Stimulated activated naive B cell treated with anti-CD40 and anti-IgM and Interleukin-4, amounts not matched to agents 10 μg/mL and 1 μg/mL and 100 μg/mL, for 72 hours (primary cell): Measurements from ENCODE around the gene CDH13.

ENCODE experiments used
- ATAC-seq, 2 donors: fragments of 150-1000 bp; cut with Tn5 transposase; replicated peaks; 2 replicates each; pipeline ENCODE4 v1.10.0; 2021; ENCODE audit warnings: moderate library complexity in 1 of 2
- DNase-seq: peaks from one replicate; pipeline ENCODE4 v3.0.0; 2021
- H3K27ac Mint-ChIP-seq: one replicate; pipeline ENCODE4 v1.8.0; 2022; ENCODE audit warnings: mild to moderate bottlenecking, mixed read lengths
- H3K27me3 Mint-ChIP-seq, 2 donors: one replicate each; pipeline ENCODE4 v1.8.0; 2022; ENCODE audit warnings: mixed read lengths in 2 of 2
- H3K36me3 Mint-ChIP-seq, 2 donors: one replicate each; pipeline ENCODE4 v1.8.0; 2022; ENCODE audit warnings: mixed read lengths in 2 of 2, mild to moderate bottlenecking in 1 of 2
- H3K4me1 Mint-ChIP-seq, 2 donors: one replicate each; pipeline ENCODE4 v1.8.0; 2022; ENCODE audit warnings: mixed read lengths in 2 of 2, mild to moderate bottlenecking in 1 of 2
- H3K4me3 Mint-ChIP-seq, 2 donors: one replicate each; pipeline ENCODE4 v1.8.0; 2022; ENCODE audit warnings: mild to moderate bottlenecking in 2 of 2, mixed read lengths in 2 of 2, moderate library complexity in 1 of 2
- H3K9me3 Mint-ChIP-seq, 2 donors: one replicate each; pipeline ENCODE4 v1.8.0; 2022; ENCODE audit warnings: mixed read lengths in 2 of 2, mild to moderate bottlenecking in 1 of 2

CDH13 gene

DNA sequence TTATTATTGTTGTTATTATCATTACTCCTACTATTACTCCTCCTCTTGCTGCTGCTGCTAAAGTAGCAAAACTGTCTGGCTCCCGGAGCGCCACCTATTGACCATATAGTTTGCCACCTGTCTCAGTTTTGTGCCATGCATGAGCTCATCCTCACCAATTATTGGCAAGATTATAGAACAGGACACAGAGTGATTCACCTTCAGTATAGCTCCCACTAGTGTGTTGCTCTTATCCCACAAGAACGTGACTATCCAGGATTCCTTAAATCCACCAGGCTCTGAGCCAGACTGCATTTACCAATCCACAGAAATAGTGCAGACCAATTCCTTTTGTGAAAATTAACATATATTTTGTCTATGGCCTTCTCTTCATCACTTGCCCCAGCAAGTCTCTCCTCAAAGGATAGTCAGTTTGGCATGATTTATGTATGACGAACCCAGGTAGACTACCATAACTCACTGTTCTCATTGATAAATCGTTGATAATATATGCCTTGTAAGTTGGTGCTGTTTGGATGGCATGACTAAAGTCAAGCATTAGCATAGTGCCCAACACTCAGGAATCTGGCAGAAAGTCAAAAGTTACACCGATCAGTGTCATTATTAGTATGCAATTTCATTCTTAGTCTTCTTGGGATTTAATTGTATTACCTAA lies 775.5 kb downstream of the CDH13 start:
- DNase-seq (no peak), ATAC-seq (no peak)
- peaks cover 0 to 1% of the 10 kb centered on the region in 2 donors for H3K9me3 Mint-ChIP-seq
- H3K36me3 Mint-ChIP-seq: no peaks in the 10 kb centered on the region
- peaks cover 0 to 11% of the 10 kb centered on the region in 2 donors for H3K27me3 Mint-ChIP-seq
- H3K4me3 Mint-ChIP-seq: no peak overlapping the region
- no peak overlapping the region for H3K27ac Mint-ChIP-seq
- H3K4me1 Mint-ChIP-seq: no peaks in the 10 kb centered on the region

DNA sequence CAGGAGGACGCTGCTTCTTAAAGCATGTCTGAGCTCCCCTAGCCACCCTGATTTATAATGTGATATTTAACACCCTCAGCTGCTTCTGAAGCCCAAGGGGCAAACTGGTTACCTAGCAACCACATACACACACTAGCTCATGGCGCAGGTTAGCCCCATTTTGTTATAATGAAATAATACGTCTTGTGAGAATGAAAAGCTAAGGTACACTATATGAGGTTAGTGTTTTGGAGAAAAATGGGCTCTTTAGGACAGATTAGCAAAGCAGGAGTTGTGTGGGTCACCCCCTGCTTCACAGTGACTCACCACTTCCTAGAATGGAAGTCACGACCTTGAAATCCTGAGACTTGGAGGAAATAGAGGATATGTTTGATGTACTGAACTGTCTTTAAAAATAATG lies 776.2 kb downstream of the CDH13 start:
- ATAC-seq: no peak

DNA sequence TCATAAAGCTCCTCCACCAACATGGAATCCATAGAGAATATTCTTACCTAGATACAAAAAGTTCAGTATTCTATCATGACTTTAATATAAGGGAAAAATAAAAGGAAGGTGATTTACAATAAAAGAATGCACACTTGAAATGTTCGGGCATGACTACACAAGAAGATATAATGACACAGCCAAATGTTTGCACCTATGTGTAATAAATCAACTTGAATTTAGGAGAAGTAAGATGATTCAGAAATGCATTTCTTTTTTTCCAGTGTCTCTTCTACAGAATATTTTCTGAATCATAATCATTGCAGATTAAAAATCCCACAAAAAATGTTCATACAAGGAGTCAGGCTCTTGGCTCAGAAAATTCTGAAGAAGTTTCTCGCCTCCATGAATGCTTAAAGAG lies 777.0 kb downstream of the CDH13 start:
- Mint-ChIP-seq H3K4me3 (no peak overlapping the region), H3K27ac (no peak overlapping the region), H3K4me1 (no peaks in the 10 kb centered on the region), H3K9me3 (peaks cover 0 to 1% of the 10 kb centered on the region in 2 donors), H3K36me3 (no peaks in the 10 kb centered on the region), H3K27me3 (peaks cover 3 to 11% of the 10 kb centered on the region in 2 donors)
- ATAC-seq (no peak), DNase-seq (no peak)

More for the DNA sequence above, 776.2 kb downstream of the CDH13 start:
- no peak for DNase-seq
- H3K27ac Mint-ChIP-seq: no peak overlapping the region
- no peaks in the 10 kb centered on the region for H3K36me3 Mint-ChIP-seq
- H3K27me3 Mint-ChIP-seq: peaks cover 0 to 11% of the 10 kb centered on the region in 2 donors
- no peak overlapping the region for H3K4me3 Mint-ChIP-seq
- peaks cover 0 to 1% of the 10 kb centered on the region in 2 donors for H3K9me3 Mint-ChIP-seq
- no peaks in the 10 kb centered on the region for H3K4me1 Mint-ChIP-seq

GRCh38 chr16:83404261-83404660 lies 777.5 kb downstream of the CDH13 start:
- DNase-seq (no peak), ATAC-seq (no peak)
- Mint-ChIP-seq H3K4me1 (no peaks in the 10 kb centered on the region), H3K27me3 (peaks cover 5 to 11% of the 10 kb centered on the region in 2 donors), H3K4me3 (no peak overlapping the region), H3K9me3 (peaks cover 0 to 1% of the 10 kb centered on the region in 2 donors), H3K27ac (no peak overlapping the region), H3K36me3 (no peaks in the 10 kb centered on the region)

GRCh38 chr16:83407928-83408327 lies 781.2 kb downstream of the CDH13 start:
- Mint-ChIP-seq H3K27ac (no peak overlapping the region), H3K4me1 (no peaks in the 10 kb centered on the region), H3K36me3 (no peaks in the 10 kb centered on the region), H3K4me3 (no peak overlapping the region), H3K9me3 (no peaks in the 10 kb centered on the region), H3K27me3 (peaks cover 6 to 11% of the 10 kb centered on the region in 2 donors)
- ATAC-seq (no peak), DNase-seq (no peak)

DNA sequence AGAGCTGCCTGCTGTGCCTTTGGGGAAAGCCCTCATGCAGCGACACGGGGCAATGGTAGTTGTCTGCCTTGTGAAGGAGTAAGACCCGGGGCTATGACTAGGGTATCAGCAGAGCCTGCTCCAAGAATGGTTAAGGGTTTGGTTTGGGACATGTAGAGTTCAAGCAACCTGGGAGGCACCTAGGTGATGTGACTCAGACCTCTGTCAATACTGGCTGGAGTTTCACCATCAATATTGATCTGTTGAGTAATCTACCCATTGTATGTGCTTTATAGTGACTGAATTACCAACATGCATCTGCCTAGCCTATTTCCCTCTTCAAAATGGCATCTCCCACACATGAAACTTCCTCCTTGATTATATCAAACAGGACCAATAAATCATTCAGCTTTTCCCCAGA lies 782.6 kb downstream of the CDH13 start:
- no peak overlapping the region for H3K27ac Mint-ChIP-seq
- no peaks in the 10 kb centered on the region for H3K36me3 Mint-ChIP-seq
- H3K27me3 Mint-ChIP-seq: peaks cover 6 to 14% of the 10 kb centered on the region in 2 donors
- no peak for ATAC-seq
- no peak for DNase-seq
- H3K4me3 Mint-ChIP-seq: no peak overlapping the region
- no peaks in the 10 kb centered on the region for H3K9me3 Mint-ChIP-seq
- H3K4me1 Mint-ChIP-seq: no peaks in the 10 kb centered on the region

- Mint-ChIP-seq H3K9me3 (peaks cover 0 to 1% of the 10 kb centered on the region in 2 donors), H3K27me3 (peaks cover 8 to 11% of the 10 kb centered on the region in 2 donors), H3K36me3 (no peaks in the 10 kb centered on the region), H3K27ac (no peak overlapping the region), H3K4me3 (no peak overlapping the region), H3K4me1 (no peaks in the 10 kb centered on the region)
- no peak for DNase-seq
- no peak for ATAC-seq
These were observed 791.8 kb downstream of the CDH13 start for GRCh38 chr16:83418565-83418964.

GRCh38 chr16:83420206-83420760 lies 793.5 kb downstream of the CDH13 start:
- H3K9me3 Mint-ChIP-seq: peaks cover 0 to 3% of the 10 kb centered on the region in 2 donors

GRCh38 chr16:83433201-83433600 lies 806.4 kb downstream of the CDH13 start:
- Mint-ChIP-seq H3K9me3 (peaks cover 0 to 4% of the 10 kb centered on the region in 2 donors), H3K4me3 (no peak overlapping the region), H3K36me3 (no peaks in the 10 kb centered on the region), H3K27me3 (peaks cover 6 to 10% of the 10 kb centered on the region in 2 donors), H3K4me1 (no peaks in the 10 kb centered on the region), H3K27ac (no peak overlapping the region)
- ATAC-seq (no peak), DNase-seq (no peak)

More at GRCh38 chr16:83420206-83420760, 793.5 kb downstream of the CDH13 start:
- no peaks in the 10 kb centered on the region for H3K36me3 Mint-ChIP-seq
- H3K27me3 Mint-ChIP-seq: peaks cover 5 to 11% of the 10 kb centered on the region in 2 donors
- H3K27ac Mint-ChIP-seq: no peak overlapping the region
- H3K4me1 Mint-ChIP-seq: no peaks in the 10 kb centered on the region
- ATAC-seq (no peak), DNase-seq (no peak)
- H3K4me3 Mint-ChIP-seq: no peak overlapping the region

- no peaks in the 10 kb centered on the region for H3K9me3 Mint-ChIP-seq
- H3K36me3 Mint-ChIP-seq: no peaks in the 10 kb centered on the region
- no peak overlapping the region for H3K4me3 Mint-ChIP-seq
- ATAC-seq (no peak), DNase-seq (no peak)
- H3K27me3 Mint-ChIP-seq: peaks cover 6 to 10% of the 10 kb centered on the region in 2 donors
- H3K27ac Mint-ChIP-seq: no peak overlapping the region
- no peaks in the 10 kb centered on the region for H3K4me1 Mint-ChIP-seq
These were observed 810.3 kb downstream of the CDH13 start for GRCh38 chr16:83437036-83437435.

GRCh38 chr16:83438326-83438725 lies 811.6 kb downstream of the CDH13 start:
- no peak for ATAC-seq
- no peak overlapping the region for H3K4me3 Mint-ChIP-seq
- no peak for DNase-seq
- H3K9me3 Mint-ChIP-seq: no peaks in the 10 kb centered on the region
- H3K27me3 Mint-ChIP-seq: peaks cover 6 to 10% of the 10 kb centered on the region in 2 donors
- H3K27ac Mint-ChIP-seq: no peak overlapping the region
- no peaks in the 10 kb centered on the region for H3K36me3 Mint-ChIP-seq
- H3K4me1 Mint-ChIP-seq: no peaks in the 10 kb centered on the region

GRCh38 chr16:83439412-83439811 lies 812.6 kb downstream of the CDH13 start:
- Mint-ChIP-seq H3K4me3 (no peak overlapping the region), H3K27ac (no peak overlapping the region), H3K4me1 (no peaks in the 10 kb centered on the region), H3K36me3 (no peaks in the 10 kb centered on the region), H3K27me3 (peaks cover 6 to 10% of the 10 kb centered on the region in 2 donors), H3K9me3 (no peaks in the 10 kb centered on the region)
- DNase-seq: no peak
- no peak for ATAC-seq

DNA sequence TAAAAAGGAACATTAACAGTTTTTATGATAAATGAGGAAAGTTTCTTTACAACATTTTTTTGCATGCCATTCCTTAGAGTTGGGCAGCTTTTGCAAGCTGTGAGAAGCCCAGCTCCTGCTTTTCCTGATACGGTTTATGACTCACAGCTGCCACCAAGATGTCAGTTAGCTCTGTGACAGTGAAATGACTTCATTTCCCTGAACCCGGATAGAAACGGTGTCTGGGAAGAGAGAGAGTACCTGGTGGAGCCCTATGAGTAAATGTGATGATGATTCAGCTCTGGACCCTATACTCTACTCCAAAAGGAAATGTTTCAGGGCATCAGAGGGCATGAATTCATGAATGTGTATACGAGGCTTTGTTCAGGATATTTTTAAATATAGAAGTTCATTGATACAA lies 814.7 kb downstream of the CDH13 start:
- H3K36me3 Mint-ChIP-seq: no peaks in the 10 kb centered on the region
- H3K27ac Mint-ChIP-seq: no peak overlapping the region
- H3K9me3 Mint-ChIP-seq: no peaks in the 10 kb centered on the region
- ATAC-seq (no peak), DNase-seq (no peak)
- peaks cover 0 to 5% of the 10 kb centered on the region in 2 donors for H3K27me3 Mint-ChIP-seq
- no peaks in the 10 kb centered on the region for H3K4me1 Mint-ChIP-seq
- H3K4me3 Mint-ChIP-seq: no peak overlapping the region

DNA sequence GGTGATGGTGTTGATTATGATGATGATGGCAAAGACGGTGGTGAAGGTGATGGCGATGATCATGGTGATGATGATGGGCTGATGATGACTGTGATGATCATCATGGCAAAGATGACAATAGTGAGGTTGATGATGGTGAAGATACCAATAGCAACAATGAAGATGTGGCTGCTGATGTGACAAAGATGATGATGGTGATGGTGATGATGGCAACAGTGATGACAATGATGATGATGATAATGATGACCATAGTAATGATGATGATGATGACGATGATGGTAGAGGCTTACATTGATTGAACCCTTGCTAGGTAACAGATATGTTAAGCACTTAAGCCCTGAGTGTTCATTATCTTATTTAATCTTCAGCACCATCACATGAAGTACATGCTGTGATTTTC lies 817.2 kb downstream of the CDH13 start:
- Mint-ChIP-seq H3K27ac (no peak overlapping the region), H3K9me3 (no peaks in the 10 kb centered on the region), H3K4me1 (no peaks in the 10 kb centered on the region), H3K36me3 (no peaks in the 10 kb centered on the region), H3K4me3 (no peak overlapping the region), H3K27me3 (no peaks in the 10 kb centered on the region)
- ATAC-seq (no peak), DNase-seq (no peak)

- no peak overlapping the region for H3K27ac Mint-ChIP-seq
- H3K27me3 Mint-ChIP-seq: no peaks in the 10 kb centered on the region
- no peak overlapping the region for H3K4me3 Mint-ChIP-seq
- H3K9me3 Mint-ChIP-seq: no peaks in the 10 kb centered on the region
- H3K36me3 Mint-ChIP-seq: no peaks in the 10 kb centered on the region
- DNase-seq: no peak
- ATAC-seq: no peak
- no peaks in the 10 kb centered on the region for H3K4me1 Mint-ChIP-seq
These were observed 820.8 kb downstream of the CDH13 start for GRCh38 chr16:83447560-83447959.
